Stimulated activated CD4-positive, alpha-beta T cell treated with anti-CD3 and anti-CD28 coated beads, Interleukin-2, amount 100 ng/mL, for 48 hours (primary cell): ENCODE measurements around the gene ASIC2.
"Not testable (repeated sequence)": the region's sequence is repeated elsewhere in the genome, so short reads cannot be mapped to it uniquely, and the experiment has no call there.

Experiments used
- DNase-seq, 2 donors: peaks; one replicate each; pipeline ENCODE4 v3.0.0-alpha.2; 2020

The ASIC2 gene

DNA sequence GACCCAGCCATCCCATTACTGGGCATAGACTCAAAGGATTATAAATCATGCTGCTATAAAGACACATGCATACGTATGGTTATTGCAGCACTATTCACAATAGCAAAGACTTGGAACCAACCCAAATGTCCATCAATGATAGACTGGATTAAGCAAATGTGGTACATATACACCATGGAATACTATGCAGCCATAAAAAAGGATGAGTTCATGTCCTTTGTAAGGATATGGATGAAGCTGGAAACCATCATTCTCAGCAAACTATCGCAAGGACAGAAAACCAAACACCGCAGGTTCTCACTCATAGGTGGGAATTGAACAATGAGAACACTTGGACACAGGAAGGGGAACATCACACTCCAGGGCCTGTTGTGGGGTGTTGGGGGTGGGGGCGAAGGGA lies 323.9 kb downstream of the ASIC2 start:
- DNase-seq = not testable (repeated sequence)

DNA sequence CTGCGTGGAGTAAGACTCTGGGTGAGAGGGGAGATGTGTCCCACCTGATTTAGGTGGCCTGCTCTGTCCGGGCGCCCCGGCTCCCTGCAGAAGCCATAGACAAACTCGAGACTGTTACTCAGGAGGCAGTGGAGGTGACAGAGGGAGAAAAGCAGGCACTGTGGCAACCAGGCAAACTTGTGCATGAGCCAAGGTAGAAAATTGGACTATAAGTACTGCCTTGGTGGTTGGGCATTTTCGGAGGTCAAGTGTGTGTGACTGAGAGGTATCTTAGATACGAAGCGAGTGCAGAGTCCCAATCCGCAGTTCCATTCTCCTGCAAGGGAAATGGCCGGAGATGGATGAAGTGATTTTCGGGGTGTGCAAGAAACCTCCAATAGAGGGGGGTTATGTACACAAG lies 328.6 kb downstream of the ASIC2 start:
- DNase-seq = no peak
